Tibial nerve (tissue), 3 donors: ENCODE results near the gene LRRC49.

ENCODE experiments used
- POLR2A ChIP-seq, 2 donors: fragments of 450-650 bp; IDR thresholded peaks; one replicate each; pipeline ENCODE4 v1.6.1; 2017; ENCODE audit warnings: antibody characterized with exemption in 2 of 2, mild to moderate bottlenecking in 2 of 2, moderate library complexity in 2 of 2
- TF ChIP-seq, protein P1 (sequence below), 5 experiments: fragments of 200-600 bp in 3 of 5; fragments of 450-650 bp in 2 of 5; sonication (generic) in 3 of 5; IDR thresholded peaks; one replicate each; pipeline ENCODE4 v1.5.1; 2016 to 2019; ENCODE audit warnings: antibody characterized with exemption in 5 of 5, mild to moderate bottlenecking in 3 of 5, moderate library complexity in 2 of 5

DNA sequence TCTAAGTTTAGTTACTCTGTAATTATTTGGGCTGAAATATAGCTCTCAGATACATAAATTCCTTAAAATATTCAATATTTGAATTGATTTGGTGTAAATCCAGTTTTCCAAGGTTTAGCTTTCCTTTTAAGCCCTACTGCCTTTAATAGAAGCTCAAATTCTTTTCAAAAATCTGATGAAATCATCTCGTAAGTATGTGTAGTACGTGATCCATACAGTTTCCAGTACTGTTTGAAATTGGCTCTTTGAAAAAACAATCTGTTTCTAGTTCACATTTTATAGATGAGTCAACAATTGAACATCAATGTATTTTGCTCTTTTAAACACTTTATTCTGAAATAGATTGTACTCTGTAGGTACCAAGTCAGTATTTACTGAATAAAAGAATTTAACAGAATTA is 84.2 kb downstream of the LRRC49 start:
- TF ChIP-seq, protein P1, sequence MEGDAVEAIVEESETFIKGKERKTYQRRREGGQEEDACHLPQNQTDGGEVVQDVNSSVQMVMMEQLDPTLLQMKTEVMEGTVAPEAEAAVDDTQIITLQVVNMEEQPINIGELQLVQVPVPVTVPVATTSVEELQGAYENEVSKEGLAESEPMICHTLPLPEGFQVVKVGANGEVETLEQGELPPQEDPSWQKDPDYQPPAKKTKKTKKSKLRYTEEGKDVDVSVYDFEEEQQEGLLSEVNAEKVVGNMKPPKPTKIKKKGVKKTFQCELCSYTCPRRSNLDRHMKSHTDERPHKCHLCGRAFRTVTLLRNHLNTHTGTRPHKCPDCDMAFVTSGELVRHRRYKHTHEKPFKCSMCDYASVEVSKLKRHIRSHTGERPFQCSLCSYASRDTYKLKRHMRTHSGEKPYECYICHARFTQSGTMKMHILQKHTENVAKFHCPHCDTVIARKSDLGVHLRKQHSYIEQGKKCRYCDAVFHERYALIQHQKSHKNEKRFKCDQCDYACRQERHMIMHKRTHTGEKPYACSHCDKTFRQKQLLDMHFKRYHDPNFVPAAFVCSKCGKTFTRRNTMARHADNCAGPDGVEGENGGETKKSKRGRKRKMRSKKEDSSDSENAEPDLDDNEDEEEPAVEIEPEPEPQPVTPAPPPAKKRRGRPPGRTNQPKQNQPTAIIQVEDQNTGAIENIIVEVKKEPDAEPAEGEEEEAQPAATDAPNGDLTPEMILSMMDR (IDR thresholded peaks at IDR 0.05) = no peak
- TF ChIP-seq POLR2A (IDR thresholded peaks at IDR 0.05) = no peak
